Mucosa of descending colon (tissue), 3 donors: ENCODE measurements around the gene ZBTB47. TPM values are rescaled to one million over a fixed set of nuclear protein-coding genes. Genes with fewer than 3 reads are reported as not detected.

Experiments
- ATAC-seq: fragments of 200-7000 bp; cut with Tn5 transposase; one replicate; pipeline ENCODE4 v1.9.1; 2020; ENCODE audit warnings: mild to moderate bottlenecking, moderate library complexity
- DNase-seq, 3 donors: peaks; one replicate each; pipeline ENCODE4 v3.0.0-alpha.2; 2020
- H3K36me3 ChIP-seq: fragments of 200-600 bp; one replicate; pipeline ENCODE4 v1.8.0; 2021; ENCODE audit warnings: low read depth, mild to moderate bottlenecking
- H3K4me1 ChIP-seq: fragments of 200-600 bp; one replicate; pipeline ENCODE4 v1.8.0; 2021; ENCODE audit warnings: low read depth, mild to moderate bottlenecking
- H3K4me3 ChIP-seq: fragments of 200-600 bp; one replicate; pipeline ENCODE4 v1.8.0; 2021; ENCODE audit warnings: mild to moderate bottlenecking
- H3K9me3 ChIP-seq: fragments of 200-600 bp; one replicate; pipeline ENCODE4 v1.8.0; 2021; ENCODE audit warnings: mild to moderate bottlenecking
- intact Hi-C, 2 donors: fragments of 100-400 bp; cut with DNase I in 1 of 2; cut with micrococcal nuclease in 1 of 2; formaldehyde crosslinking; loops; one replicate each; pipeline versions ENCODE4 v1.11.0 to v1.11.1; 2022; cut with DNase I, micrococcal nuclease
- total RNA-seq, 3 donors: library from RNA; stranded (reverse); fragmentation: NEBNext Ultra II Directional in 2 of 3; extraction: Animal tissue kit (Norgen Biotek cat#: 25700) in 2 of 3; gene quantifications; one replicate each; pipeline versions ENCODE4 v1.2.1 to v1.2.4, GENCODE V29; 2021 to 2023
- TF ChIP-seq, protein P1 (sequence below): fragments of 200-600 bp; IDR thresholded peaks from one replicate; pipeline ENCODE4 v1.8.0; 2022; ENCODE audit warnings: antibody characterized with exemption, mild to moderate bottlenecking
- donor health status: DM: no; HTN: no; CAD: no; lungs with moderate emphysema.
- donor health status: DM: no; HTN: no; CAD: no.
- donor health status: DM: no; HTN: yes; CAD: no.

The ZBTB47 gene
- total RNA-seq, 3 donors from 2014 or later: 3.1 to 45.5 (median 12.4) TPM

DNA sequence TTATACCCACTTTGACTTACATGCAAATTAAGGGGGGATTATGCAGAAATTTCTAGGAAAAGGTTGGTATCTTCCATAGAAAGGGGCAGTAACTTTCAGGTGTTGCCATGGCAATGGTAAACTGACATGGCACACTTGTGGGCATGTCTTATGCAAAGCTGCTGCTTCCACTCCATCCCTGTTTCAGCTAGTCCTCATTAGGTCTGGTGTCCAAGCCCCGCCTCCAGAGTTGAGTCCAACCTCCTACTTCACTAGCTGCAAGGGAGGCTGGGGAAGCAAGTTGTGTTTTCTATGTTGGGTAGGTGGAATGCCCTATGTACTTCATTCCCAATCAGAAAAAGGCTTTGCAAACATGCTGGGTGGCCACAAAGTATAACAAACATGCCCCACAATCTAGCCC is 17.2 kb downstream of the ZBTB47 start:
- Histone ChIP-seq H3K4me3 (no peak overlapping the region), H3K4me1 (no peaks in the 10 kb centered on the region), H3K9me3 (no peaks in the 10 kb centered on the region), H3K36me3 (no peaks in the 10 kb centered on the region)
- intact Hi-C loops: no loop called here
- DNase-seq (no peak), ATAC-seq (no peak)
- TF ChIP-seq, protein P1, sequence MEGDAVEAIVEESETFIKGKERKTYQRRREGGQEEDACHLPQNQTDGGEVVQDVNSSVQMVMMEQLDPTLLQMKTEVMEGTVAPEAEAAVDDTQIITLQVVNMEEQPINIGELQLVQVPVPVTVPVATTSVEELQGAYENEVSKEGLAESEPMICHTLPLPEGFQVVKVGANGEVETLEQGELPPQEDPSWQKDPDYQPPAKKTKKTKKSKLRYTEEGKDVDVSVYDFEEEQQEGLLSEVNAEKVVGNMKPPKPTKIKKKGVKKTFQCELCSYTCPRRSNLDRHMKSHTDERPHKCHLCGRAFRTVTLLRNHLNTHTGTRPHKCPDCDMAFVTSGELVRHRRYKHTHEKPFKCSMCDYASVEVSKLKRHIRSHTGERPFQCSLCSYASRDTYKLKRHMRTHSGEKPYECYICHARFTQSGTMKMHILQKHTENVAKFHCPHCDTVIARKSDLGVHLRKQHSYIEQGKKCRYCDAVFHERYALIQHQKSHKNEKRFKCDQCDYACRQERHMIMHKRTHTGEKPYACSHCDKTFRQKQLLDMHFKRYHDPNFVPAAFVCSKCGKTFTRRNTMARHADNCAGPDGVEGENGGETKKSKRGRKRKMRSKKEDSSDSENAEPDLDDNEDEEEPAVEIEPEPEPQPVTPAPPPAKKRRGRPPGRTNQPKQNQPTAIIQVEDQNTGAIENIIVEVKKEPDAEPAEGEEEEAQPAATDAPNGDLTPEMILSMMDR: no peak

DNA sequence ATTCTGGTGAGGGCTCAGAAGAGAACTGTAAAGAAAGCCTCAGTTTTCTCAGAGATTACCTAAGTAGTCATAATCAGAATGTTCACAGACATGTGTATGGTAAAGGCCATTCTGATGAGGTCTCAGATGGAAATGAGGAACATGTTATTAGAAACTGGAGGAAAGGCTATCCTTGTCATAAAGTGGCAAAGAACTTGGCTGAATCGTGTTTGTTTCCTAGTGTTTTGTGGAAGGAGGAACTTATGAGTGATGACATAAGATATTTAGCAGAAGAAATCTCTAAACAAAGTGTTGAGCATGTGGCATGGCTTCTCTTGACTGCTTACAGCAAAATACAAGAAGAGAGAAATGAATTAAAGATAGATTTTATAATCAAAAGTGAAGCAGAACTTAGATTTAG is 19.0 kb downstream of the ZBTB47 start:
- Histone ChIP-seq H3K9me3 (no peaks in the 10 kb centered on the region), H3K4me1 (no peaks in the 10 kb centered on the region), H3K36me3 (no peaks in the 10 kb centered on the region), H3K4me3 (no peak overlapping the region)
- DNase-seq (no peak), ATAC-seq (no peak)
- intact Hi-C loops: no loop called here
- TF ChIP-seq, protein P1: no peak

DNA sequence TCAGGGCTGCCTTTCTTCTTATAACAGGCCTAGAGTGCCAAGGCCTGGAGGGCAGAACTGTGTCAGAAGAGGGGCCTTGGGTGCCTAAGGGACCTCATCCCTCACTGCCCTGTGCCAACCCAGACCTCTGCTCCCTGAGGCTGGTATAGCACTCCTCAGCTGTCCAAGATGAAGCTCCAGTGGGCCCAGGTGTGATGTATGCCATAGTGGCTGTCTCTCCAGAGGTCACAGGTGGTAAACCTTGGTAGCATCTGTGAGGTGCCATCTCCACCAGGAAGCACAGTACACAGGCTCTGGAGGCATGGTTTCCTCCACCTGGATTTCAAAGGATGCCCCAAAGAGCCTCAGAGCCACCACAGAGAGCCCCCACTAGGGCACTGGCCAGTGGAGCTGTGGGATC is 19.6 kb downstream of the ZBTB47 start:
- DNase-seq (peak in 1 of 3 donors; percentile 5), ATAC-seq (no peak)
- TF ChIP-seq, protein P1: no peak
- H3K4me3 ChIP-seq: no peak overlapping the region
- intact Hi-C loops: no loop called here
- H3K9me3 ChIP-seq: no peaks in the 10 kb centered on the region
- H3K36me3 ChIP-seq: no peaks in the 10 kb centered on the region
- H3K4me1 ChIP-seq: no peaks in the 10 kb centered on the region

DNA sequence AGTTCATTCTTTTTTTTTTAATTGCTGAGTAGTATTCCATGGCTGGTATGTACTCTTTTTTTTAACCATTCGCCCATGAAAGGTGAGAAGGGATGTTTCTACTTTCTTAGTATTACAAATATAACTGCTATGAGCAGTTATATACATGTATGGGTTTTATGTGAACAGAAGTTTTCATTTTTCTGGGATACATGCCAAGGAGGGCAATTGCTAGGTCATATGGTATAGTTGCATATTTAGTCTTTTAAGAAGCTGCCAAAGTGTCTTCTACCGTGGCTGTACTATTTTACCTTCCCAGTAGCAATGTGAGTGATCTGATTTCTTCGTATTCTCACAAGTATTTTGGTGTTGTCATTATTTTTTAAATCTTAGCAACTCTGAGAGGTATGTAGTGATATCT is 20.6 kb downstream of the ZBTB47 start:
- intact Hi-C loops: no loop called here
- H3K4me3 ChIP-seq: no peak overlapping the region
- ATAC-seq: no peak
- no peaks in the 10 kb centered on the region for H3K36me3 ChIP-seq
- TF ChIP-seq, protein P1: no peak
- no peaks in the 10 kb centered on the region for H3K9me3 ChIP-seq
- DNase-seq: no peak
- H3K4me1 ChIP-seq: no peaks in the 10 kb centered on the region

DNA sequence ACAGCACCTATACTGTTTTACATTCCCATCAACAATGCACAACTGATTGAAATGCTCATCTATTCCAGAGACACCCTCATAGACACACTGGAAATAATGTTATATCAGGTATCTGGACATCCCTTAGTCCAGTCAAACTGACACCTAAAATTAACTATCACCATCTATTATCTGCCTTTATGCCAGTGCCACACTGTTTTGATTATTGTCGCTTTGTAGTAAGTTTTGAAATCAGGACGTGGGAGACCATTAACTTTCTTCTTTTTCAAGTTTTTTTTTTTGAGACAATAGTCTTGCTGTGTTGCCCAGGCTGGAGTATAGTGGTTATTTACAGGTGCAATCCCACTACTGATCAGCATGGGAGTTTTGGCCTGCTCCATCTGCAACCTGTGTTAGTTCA is 22.4 kb downstream of the ZBTB47 start:
- no peaks in the 10 kb centered on the region for H3K4me1 ChIP-seq
- no peaks in the 10 kb centered on the region for H3K9me3 ChIP-seq
- no peak overlapping the region for H3K4me3 ChIP-seq
- intact Hi-C loops: no loop called here
- ATAC-seq (no peak), DNase-seq (no peak)
- H3K36me3 ChIP-seq: no peaks in the 10 kb centered on the region
- TF ChIP-seq, protein P1: no peak

DNA sequence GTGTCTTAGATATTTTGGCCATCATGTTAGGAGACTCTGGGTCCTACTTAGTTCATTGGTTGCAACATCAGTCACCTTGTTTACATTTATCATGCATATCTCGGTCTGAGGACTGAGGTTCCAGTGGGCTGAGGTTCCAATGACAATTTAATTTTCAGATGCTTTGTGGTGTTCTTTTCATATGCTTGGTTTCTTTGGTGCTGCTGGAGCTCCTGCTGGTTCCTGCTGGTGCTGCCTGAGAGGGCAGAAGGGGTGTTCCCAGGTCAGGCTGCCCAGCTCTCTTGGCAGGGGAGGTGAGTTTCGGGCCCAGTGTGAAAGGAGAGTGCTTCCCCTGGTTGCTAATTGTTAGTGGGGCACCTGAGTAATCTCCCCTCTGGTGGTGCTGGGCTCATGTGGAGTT is 24.9 kb downstream of the ZBTB47 start:
- no peak for ATAC-seq
- DNase-seq: no peak

More for the DNA sequence above, 24.9 kb downstream of the ZBTB47 start:
- Histone ChIP-seq H3K36me3 (no peaks in the 10 kb centered on the region), H3K4me3 (no peak overlapping the region), H3K9me3 (no peaks in the 10 kb centered on the region), H3K4me1 (no peaks in the 10 kb centered on the region)
- intact Hi-C loops: no loop called here
- TF ChIP-seq, protein P1: no peak
